Body of pancreas (tissue), 4 donors: Measurements from ENCODE around the gene GMEB2.

Experiments
- CTCF ChIP-seq, 7 experiments: fragments of 450-650 bp in 4 of 7; fragments of 200-600 bp in 3 of 7; sonication (generic) in 3 of 7; IDR thresholded peaks; one replicate each; pipeline ENCODE4 v1.5.1; 2016 to 2019; ENCODE audit warnings: antibody characterized with exemption in 7 of 7
- POLR2A ChIP-seq, 3 donors: fragments of 450-650 bp; IDR thresholded peaks; one replicate each; pipeline ENCODE4 v1.6.1; 2016; ENCODE audit warnings: antibody characterized with exemption in 3 of 3, mild to moderate bottlenecking in 2 of 3

GRCh38 chr20:63578224-63579016 lies 48.5 kb downstream of the GMEB2 start:
- TF ChIP-seq CTCF (IDR thresholded peaks at IDR 0.05) (peak in 1 of 7 experiments; percentile 5), POLR2A (IDR thresholded peaks at IDR 0.05) (no peak)
